Peyer's patch (tissue), 4 donors: ENCODE results near the gene MRLN.

Experiments
- CTCF ChIP-seq, 6 experiments: fragments of 450-650 bp in 4 of 6; fragments of 200-600 bp in 2 of 6; sonication (generic) in 1 of 6; IDR thresholded peaks; one replicate each; pipeline ENCODE4 v1.5.1; 2017 to 2019; ENCODE audit warnings: antibody characterized with exemption in 6 of 6, mild to moderate bottlenecking in 3 of 6, moderate library complexity in 1 of 6
- POLR2A ChIP-seq, 2 donors: fragments of 450-650 bp; IDR thresholded peaks; one replicate each; pipeline ENCODE4 v1.5.1; 2017; ENCODE audit warnings: antibody characterized with exemption in 2 of 2, mild to moderate bottlenecking in 2 of 2, moderate library complexity in 2 of 2

- TF ChIP-seq CTCF (IDR thresholded peaks at IDR 0.05) (no peak), POLR2A (IDR thresholded peaks at IDR 0.05) (no peak)
These were observed 28.3 kb upstream of the MRLN start for GRCh38 chr10:59781511-59781910.
